Right atrium auricular region (tissue), 2 donors: Measurements from ENCODE around the gene MED16. TPM values are rescaled to one million over a fixed set of nuclear protein-coding genes. Genes with fewer than 3 reads are reported as not detected.
A peak's percentile ranks its signal among the peaks of the same experiment; 100 is the strongest.

ENCODE experiments used
- DNase-seq: peaks from one replicate; pipeline ENCODE4 v3.0.0-alpha.2; 2019; ENCODE audit warnings: low spot score
- H3K27ac ChIP-seq, 2 donors: fragments of 200-600 bp; sonication (generic); 1 replicate in 1 of 2; 2 replicates in 1 of 2; pipeline ENCODE4 v1.5.1; 2016 to 2019
- H3K27me3 ChIP-seq, 2 donors: fragments of 200-600 bp; sonication (generic); one replicate each; pipeline versions ENCODE4 v1.5.1 to v1.6.0; 2017 to 2019
- H3K36me3 ChIP-seq: fragments of 200-600 bp; sonication (generic); one replicate; pipeline ENCODE4 v1.5.1; 2016
- H3K4me1 ChIP-seq, 2 donors: fragments of 200-600 bp; sonication (generic); one replicate each; pipeline versions ENCODE4 v1.5.1 to v1.6.0; 2017 to 2019
- H3K4me3 ChIP-seq, 2 donors: fragments of 200-600 bp; sonication (generic); 1 replicate in 1 of 2; 2 replicates in 1 of 2; pipeline ENCODE4 v1.5.1; 2017 to 2019; ENCODE audit warnings: mild to moderate bottlenecking in 1 of 2, moderate library complexity in 1 of 2
- H3K9me3 ChIP-seq, 2 donors: fragments of 200-600 bp; sonication (generic); one replicate each; pipeline ENCODE4 v1.5.1; 2019
- CTCF ChIP-seq, 2 donors: fragments of 200-600 bp; sonication (generic); IDR thresholded peaks; one replicate each; pipeline ENCODE4 v1.5.1; 2019; ENCODE audit warnings: antibody characterized with exemption in 2 of 2
- total RNA-seq, 2 donors: library from RNA; depleted of rRNA; stranded (reverse); fragments of >200 nt; gene quantifications; one replicate each; pipeline ENCODE4 v1.1.0, GENCODE V29; 2016

Gene MED16
- total RNA-seq, 2 donors from 2014 or later: 17.7 to 26.5 TPM

GRCh38 chr19:934865-935479, 42.0 kb upstream of the MED16 start:
- H3K9me3 ChIP-seq: no peaks in the 10 kb centered on the region
- no peak overlapping the region for H3K4me3 ChIP-seq
- H3K27me3 ChIP-seq: no peaks in the 10 kb centered on the region
- peak overlapping the region; percentile 70 to 84 for H3K27ac ChIP-seq
- no peaks in the 10 kb centered on the region for H3K36me3 ChIP-seq
- peak; percentile 83 for DNase-seq
- TF ChIP-seq CTCF (IDR thresholded peaks at IDR 0.05): no peak
- peaks cover 0 to 37% of the 10 kb centered on the region in 2 donors for H3K4me1 ChIP-seq

GRCh38 chr19:934197-934840, 41.3 kb upstream of the MED16 start:
- TF ChIP-seq CTCF (IDR thresholded peaks at IDR 0.05): no peak
- no peak for DNase-seq
- peaks cover 0 to 36% of the 10 kb centered on the region in 2 donors for H3K4me1 ChIP-seq
- no peak overlapping the region for H3K4me3 ChIP-seq
- peak overlapping the region; percentile 70 to 84 for H3K27ac ChIP-seq
- H3K9me3 ChIP-seq: no peaks in the 10 kb centered on the region
- no peaks in the 10 kb centered on the region for H3K27me3 ChIP-seq
- H3K36me3 ChIP-seq: no peaks in the 10 kb centered on the region

GRCh38 chr19:933553-933882, 40.5 kb upstream of the MED16 start:
- Histone ChIP-seq H3K27ac (peak overlapping the region in 1 of 2 donors; percentile 84), H3K4me3 (peak overlapping the region in 1 of 2 donors; percentile 14), H3K4me1 (peaks cover 0 to 36% of the 10 kb centered on the region in 2 donors), H3K36me3 (no peaks in the 10 kb centered on the region), H3K9me3 (no peaks in the 10 kb centered on the region), H3K27me3 (no peaks in the 10 kb centered on the region)
- DNase-seq: no peak
- TF ChIP-seq CTCF (IDR thresholded peaks at IDR 0.05): no peak

- no peak for TF ChIP-seq CTCF (IDR thresholded peaks at IDR 0.05)
- Histone ChIP-seq H3K4me3 (peak overlapping the region in 1 of 2 donors; percentile 14), H3K27me3 (no peaks in the 10 kb centered on the region), H3K4me1 (peaks cover 0 to 42% of the 10 kb centered on the region in 2 donors), H3K27ac (peak overlapping the region in 1 of 2 donors; percentile 84), H3K36me3 (no peaks in the 10 kb centered on the region), H3K9me3 (no peaks in the 10 kb centered on the region)
- DNase-seq: peak; percentile 74
These were observed 39.9 kb upstream of the MED16 start for GRCh38 chr19:932648-933552.

GRCh38 chr19:931860-932647, 39.1 kb upstream of the MED16 start:
- Histone ChIP-seq H3K4me3 (no peak overlapping the region), H3K9me3 (no peaks in the 10 kb centered on the region), H3K27ac (peak overlapping the region in 1 of 2 donors; percentile 84), H3K36me3 (no peaks in the 10 kb centered on the region), H3K4me1 (peaks cover 0 to 51% of the 10 kb centered on the region in 2 donors), H3K27me3 (no peaks in the 10 kb centered on the region)
- TF ChIP-seq CTCF (IDR thresholded peaks at IDR 0.05): no peak
- DNase-seq: no peak
